H1 (cell line): ENCODE data around the gene SCAP. TPM values are rescaled to one million over a fixed set of nuclear protein-coding genes. Genes with fewer than 3 reads are reported as not detected.

ENCODE experiments used
- KDM4A ChIP-seq: IDR thresholded peaks from one replicate; pipeline ENCODE4 v1.7.1; 2012; ENCODE audit warnings: low read depth, mild to moderate bottlenecking, moderate library complexity, low read length, inconsistent platforms; ENCODE audit not compliant: severe bottlenecking
- PHF8 ChIP-seq: fragments of 200-600 bp; sonication (generic); conservative IDR thresholded peaks from 2 replicates; pipeline ENCODE4 v1.7.1; 2012; ENCODE audit warnings: low read depth, mild to moderate bottlenecking, inconsistent platforms, low read length, moderate library complexity
- polyA plus RNA-seq, 7 experiments: library from polyadenylated mRNA; depleted of rRNA in 3 of 7; stranded (reverse) in 5 of 7; unstranded in 2 of 7; fragments of >200 nt in 5 of 7; fragments of 200-250 nt in 2 of 7; gene quantifications; 1 replicate in 5 of 7; 2 replicates in 1 of 7; 4 replicates in 1 of 7; pipeline versions ENCODE4 v1.2.1 to v1.2.3, GENCODE V29; 2011 to 2013; ENCODE audit warnings: missing spikeins in 2 of 7, mixed read lengths in 2 of 7
- total RNA-seq: library from RNA; stranded (reverse); fragmentation: NEBNext Ultra II Directional; extraction: Animal tissue kit (Norgen Biotek cat#: 25700); gene quantifications from 2 replicates; pipeline ENCODE4 v1.2.1, GENCODE V29; 2021

The SCAP gene
- total and polyA plus RNA-seq, 2 of the 8 experiments (the other 6 are each of a cell fraction or from before 2014, with no cell fraction given): 74.0 to 114 TPM

- TF ChIP-seq PHF8 (no peak), KDM4A (no peak)
Observed at GRCh38 chr3:47434849-47435248, 40.9 kb downstream of the SCAP start (continued).
